NCI-H345 treated with DMSO at 0.1 percent for 48 hours (cell line): ENCODE measurements around the gene DCXR.
"Not testable (repeated sequence)": the region's sequence is repeated elsewhere in the genome, so short reads cannot be mapped to it uniquely, and the experiment has no call there.

ENCODE experiments used
- DNase-seq: peaks from one replicate; lab custom pipeline; 2025; ENCODE audit not compliant: unreplicated experiment; lab: John Stamatoyannopoulos, UW

DCXR gene

GRCh38 chr17:82039695-82040299, 2.3 kb upstream of the DCXR start:
- no peak for DNase-seq

GRCh38 chr17:82038796-82039409, 1.4 kb upstream of the DCXR start:
- not testable (repeated sequence) for DNase-seq

GRCh38 chr17:82037889-82038195, 345 bp upstream of the DCXR start:
- no peak for DNase-seq

- DNase-seq: no peak
Measured at GRCh38 chr17:82036634-82037091, 834 bp downstream of the DCXR start.

GRCh38 chr17:82035956-82036633, 1.4 kb downstream of the DCXR start:
- DNase-seq: no peak

GRCh38 chr17:82035488-82035887, 2.0 kb downstream of the DCXR start:
- DNase-seq: no peak

GRCh38 chr17:82034371-82035011, 3.0 kb downstream of the DCXR start:
- no peak for DNase-seq

GRCh38 chr17:82033359-82034085, 4.0 kb downstream of the DCXR start:
- DNase-seq: no peak

GRCh38 chr17:82031885-82032627, 5.4 kb downstream of the DCXR start:
- peak; percentile 34 for DNase-seq

- peak; percentile 41 for DNase-seq
Measured at GRCh38 chr17:82031303-82031884, 6.1 kb downstream of the DCXR start, which contains the start of gene RAC3. Gene RAC3, plus strand, starts transcription at chr17:82031678. Its CDS starts 84 bp downstream, at chr17:82031762.

GRCh38 chr17:82030470-82031302, 6.8 kb downstream of the DCXR start:
- DNase-seq: peak; percentile 63

- DNase-seq: no peak
Measured at GRCh38 chr17:82029990-82030469, 7.5 kb downstream of the DCXR start.

- no peak for DNase-seq
Measured at GRCh38 chr17:82029391-82029790, 8.1 kb downstream of the DCXR start.

GRCh38 chr17:82028966-82029365, 8.5 kb downstream of the DCXR start:
- no peak for DNase-seq

GRCh38 chr17:82028246-82028645, 9.3 kb downstream of the DCXR start:
- no peak for DNase-seq

- no peak for DNase-seq
Measured at GRCh38 chr17:82025401-82026107, 11.9 kb downstream of the DCXR start.

GRCh38 chr17:82024859-82025258, 12.6 kb downstream of the DCXR start:
- no peak for DNase-seq

GRCh38 chr17:82023447-82024241, 13.9 kb downstream of the DCXR start:
- DNase-seq: no peak
